IMR-90 (cell line): Measurements from ENCODE around the gene ECPAS. TPM values are rescaled to one million over a fixed set of nuclear protein-coding genes. Genes with fewer than 3 reads are reported as not detected.
A peak's percentile ranks its signal among the peaks of the same experiment; 100 is the strongest.

Source experiments
- ATAC-seq: fragments of 200-7000 bp; cut with Tn5 transposase; 2 replicates; pipeline ENCODE4 v1.9.1; 2020; ENCODE audit warnings: low read depth, mild to moderate bottlenecking, moderate library complexity
- BruUV-seq: library from RNA; stranded (reverse); fragments of 400-500 nt; replicated peaks from 2 replicates; lab custom pipeline; 2021; lab: Mats Ljungman, UMichigan
- CTCF ChIA-PET: fragments of 300-600 bp; formaldehyde crosslinking; extraction: SDS; loops from one replicate; lab custom pipeline; 2021; ENCODE audit warnings: antibody characterized with exemption; lab: Yijun Ruan, JAX
- POLR2A ChIA-PET: fragments of 300-600 bp; sonication (Branson Sonifier 250); formaldehyde crosslinking; loops from one replicate; lab custom pipeline; 2022; ENCODE audit warnings: antibody characterized with exemption; ENCODE audit not compliant: unreplicated experiment; lab: Charles Lee
- DNase-seq: peaks from one replicate; pipeline ENCODE4 v3.0.0; 2013
- H2AFZ ChIP-seq: replicated peaks from 2 replicates; pipeline ENCODE3; 2013; ENCODE audit warnings: low read length, mild to moderate bottlenecking; ENCODE audit not compliant: poor library complexity
- H2AK5ac ChIP-seq: 2 replicates; pipeline ENCODE4 v1.6.1; 2013; ENCODE audit warnings: low read depth, low read length, inconsistent platforms
- H2AK9ac ChIP-seq: replicated peaks from 2 replicates; pipeline ENCODE3; 2013; ENCODE audit warnings: mild to moderate bottlenecking, low read depth, low read length, moderate library complexity; ENCODE audit not compliant: poor library complexity
- H2BK120ac ChIP-seq: 2 replicates; pipeline ENCODE4 v1.6.1; 2013; ENCODE audit warnings: low read depth, low read length, inconsistent platforms
- H2BK15ac ChIP-seq: 3 replicates; pipeline ENCODE4 v1.6.1; 2013; ENCODE audit warnings: low read depth, low read length, inconsistent platforms
- H2BK20ac ChIP-seq: 2 replicates; pipeline ENCODE4 v1.6.1; 2013; ENCODE audit warnings: low read depth, mild to moderate bottlenecking, inconsistent platforms, low read length, moderate library complexity
- H2BK5ac ChIP-seq: 2 replicates; pipeline ENCODE4 v1.6.1; 2013; ENCODE audit warnings: mild to moderate bottlenecking, low read depth, low read length, inconsistent platforms; ENCODE audit not compliant: poor library complexity, severe bottlenecking
- H3K14ac ChIP-seq: replicated peaks from 2 replicates; pipeline ENCODE4 v1.6.1; 2013; ENCODE audit warnings: low read depth, low read length, inconsistent platforms
- H3K18ac ChIP-seq: 2 replicates; pipeline ENCODE4 v1.6.1; 2013; ENCODE audit warnings: low read depth, low read length, control low read depth
- H3K23ac ChIP-seq: 2 replicates; pipeline ENCODE4 v1.6.1; 2013; ENCODE audit warnings: low read depth, low read length, inconsistent platforms
- H3K27ac ChIP-seq: 2 replicates; pipeline ENCODE4 v1.5.1; 2013; ENCODE audit warnings: mild to moderate bottlenecking, control low read depth, low read length; ENCODE audit not compliant: insufficient read depth
- H3K27me3 ChIP-seq: 2 replicates; pipeline ENCODE4 v1.6.1; 2013; ENCODE audit warnings: low read length; ENCODE audit not compliant: control insufficient read depth, insufficient read depth
- H3K36me3 ChIP-seq: 2 replicates; pipeline ENCODE4 v1.6.1; 2013; ENCODE audit warnings: low read length, mixed read lengths; ENCODE audit not compliant: control insufficient read depth, insufficient read depth
- H3K4ac ChIP-seq: 2 replicates; pipeline ENCODE4 v1.6.1; 2013; ENCODE audit warnings: low read depth, low read length, inconsistent platforms
- H3K4me1 ChIP-seq: 2 replicates; pipeline ENCODE4 v1.6.1; 2013; ENCODE audit warnings: low read length, mixed read lengths; ENCODE audit not compliant: control insufficient read depth, insufficient read depth
- H3K4me2 ChIP-seq: 2 replicates; pipeline ENCODE4 v1.6.1; 2013; ENCODE audit warnings: low read depth, mild to moderate bottlenecking, control low read depth, low read length, moderate library complexity
- H3K4me3 ChIP-seq: 2 replicates; pipeline ENCODE4 v1.5.1; 2013; ENCODE audit warnings: low read depth, mild to moderate bottlenecking, control low read depth, low read length, moderate library complexity; ENCODE audit not compliant: insufficient read depth
- H3K56ac ChIP-seq: 2 replicates; pipeline ENCODE4 v1.6.1; 2013; ENCODE audit warnings: low read length, inconsistent platforms; ENCODE audit not compliant: insufficient read depth; ENCODE audit errors: extremely low read depth
- H3K79me1 ChIP-seq, 2 experiments: 2 replicates each; pipeline ENCODE4 v1.6.1; 2013; ENCODE audit warnings: low read length in 2 of 2, inconsistent platforms in 1 of 2, low read depth in 1 of 2
- H3K9ac ChIP-seq: 2 replicates; pipeline ENCODE4 v1.6.1; 2013; ENCODE audit warnings: low read depth, low read length, control low read depth
- H3K9me1 ChIP-seq: 2 replicates; pipeline ENCODE4 v1.6.1; 2013; ENCODE audit warnings: low read length, inconsistent platforms; ENCODE audit not compliant: insufficient read depth
- H3K9me3 ChIP-seq: 2 replicates; pipeline ENCODE4 v1.6.1; 2013; ENCODE audit warnings: low read length; ENCODE audit not compliant: control insufficient read depth, insufficient read depth
- H4K20me1 ChIP-seq: 2 replicates; pipeline ENCODE4 v1.6.1; 2013; ENCODE audit warnings: low read length, inconsistent platforms; ENCODE audit not compliant: insufficient read depth
- H4K5ac ChIP-seq: 2 replicates; pipeline ENCODE4 v1.6.1; 2013; ENCODE audit warnings: mild to moderate bottlenecking, low read depth, low read length, control low read depth
- H4K8ac ChIP-seq, 2 experiments: 2 replicates each; pipeline ENCODE4 v1.6.1; 2013; ENCODE audit warnings: low read depth in 2 of 2, low read length in 2 of 2, control low read depth in 1 of 2, inconsistent platforms in 1 of 2
- H4K91ac ChIP-seq: 2 replicates; pipeline ENCODE4 v1.6.1; 2013; ENCODE audit warnings: low read depth, low read length, inconsistent platforms; ENCODE audit not compliant: insufficient read depth
- CEBPB ChIP-seq: IDR thresholded peaks from 2 replicates; pipeline ENCODE4 v1.6.1; 2012; ENCODE audit warnings: low read depth, low read length, improper control_type of control experiment
- CTCF ChIP-seq: conservative IDR thresholded peaks from 2 replicates; pipeline ENCODE4 v1.5.1; 2012; ENCODE audit warnings: mild to moderate bottlenecking, low read depth, low read length, improper control_type of control experiment
- MAZ ChIP-seq: IDR thresholded peaks from 2 replicates; pipeline ENCODE4 v1.6.1; 2012; ENCODE audit warnings: low read depth, mild to moderate bottlenecking, low read length, improper control_type of control experiment, moderate library complexity, borderline replicate concordance
- MXI1 ChIP-seq: IDR thresholded peaks from 2 replicates; pipeline ENCODE4 v1.6.1; 2012; ENCODE audit warnings: low read depth, mild to moderate bottlenecking, low read length, moderate library complexity, borderline replicate concordance
- POLR2A ChIP-seq: IDR thresholded peaks from 2 replicates; pipeline ENCODE4 v1.6.1; 2012; ENCODE audit warnings: mild to moderate bottlenecking, low read depth, low read length
- WGBS, 2 experiments: methylation state at CpG; one replicate each; pipeline versions ENCODE4 v1.1.5 to v1.1.7; 2013; ENCODE audit warnings: missing lambda C conversion rate in 2 of 2; ENCODE audit not compliant: insufficient read length in 1 of 2; ENCODE audit errors: extremely low coverage in 2 of 2; 5-methylcytosine and 5-hydroxymethylcytosine counted together
- dilution Hi-C: fragments of 300-500 bp; cut with HindIII; formaldehyde crosslinking; loops from one replicate; pipeline ENCODE4 v1.14.3; 2018; ENCODE audit warnings: low sequenced_read_pairs; ENCODE audit not compliant: unreplicated experiment
- in situ Hi-C: fragments of 300-500 bp; cut with MboI; formaldehyde crosslinking; loops from 3 replicates; pipeline ENCODE4 v1.14.3; 2019; ENCODE audit warnings: low sequenced_read_pairs, inconsistent platforms, mixed read lengths
- intact Hi-C: fragments of 100-400 bp; cut with micrococcal nuclease; formaldehyde crosslinking; loops from 2 replicates; pipeline ENCODE4 v1.10.0; 2022
- polyA plus RNA-seq, 3 experiments: library from polyadenylated mRNA; depleted of rRNA; stranded (reverse); fragments of >200 nt; gene quantifications; 2 replicates each; pipeline ENCODE4 v1.2.3, GENCODE V29; 2012; ENCODE audit warnings: low replicate concordance in 1 of 3
- total RNA-seq: library from RNA; depleted of rRNA; stranded (reverse); fragments of >200 nt; gene quantifications from 2 replicates; pipeline ENCODE4 v1.2.3, GENCODE V29; 2012

The ECPAS gene
- total and polyA plus RNA-seq, 2 of the 4 experiments (the other 2 are of a cell fraction), result 20.1 to 54.8 TPM

GRCh38 chr9:111483439-111483857 lies 735 bp downstream of the ECPAS start:
- no peak overlapping the region for H3K18ac ChIP-seq
- peak overlapping the region; percentile 98 for H2AFZ ChIP-seq
- WGBS, 2 experiments, result 0% methylated on average over 44 of the region's 78 CpGs; no CpG with 5 or more reads in 1 of the 2 experiments
- intact Hi-C loops (no loop called here), dilution Hi-C loops (no loop called here), in situ Hi-C loops (no loop called here)
- H3K4me1 ChIP-seq, result peaks cover 2% of the 10 kb centered on the region; the same call in 1 of the 2 replicates
- DNase-seq (no peak), ATAC-seq (peak; percentile 61)
- H4K5ac ChIP-seq, result no peak overlapping the region
- no peak for TF ChIP-seq CTCF
- TF ChIP-seq CEBPB, result no peak
- TF ChIP-seq MAZ, result peak; percentile 60; the same call in 1 of the 2 replicates
- 0 out of 2 replicates have a peak, but pooled peaks have one; percentile 44 for TF ChIP-seq POLR2A
- no peak for TF ChIP-seq MXI1
- peaks cover 41% of the 10 kb centered on the region for H4K20me1 ChIP-seq
- peak overlapping the region; percentile 30; the same call in 1 of the 2 replicates for H3K9ac ChIP-seq
- no peak overlapping the region for H2BK15ac ChIP-seq
- POLR2A ChIA-PET, result no interaction called here
- no peaks in the 10 kb centered on the region; the same call in 1 of the 2 replicates for H3K27me3 ChIP-seq
- no peak overlapping the region for H3K56ac ChIP-seq
- no peak overlapping the region for H2BK120ac ChIP-seq
- no peak overlapping the region for H3K4ac ChIP-seq
- CTCF ChIA-PET, result no interaction called here
- BruUV-seq, result no TSS peak
- H2BK5ac ChIP-seq, result peak overlapping the region; percentile 67
- peak overlapping the region; percentile 37 for H3K27ac ChIP-seq
- peak overlapping the region; percentile 99 for H2AK9ac ChIP-seq
- peaks cover 3 to 31% of the 10 kb centered on the region in 2 experiments; a peak in 3 of 4 replicates for H3K79me1 ChIP-seq
- no peak overlapping the region for H2AK5ac ChIP-seq
- H3K9me1 ChIP-seq, result peaks cover 5% of the 10 kb centered on the region; the same call in 1 of the 2 replicates
- H3K4me3 ChIP-seq, result peak overlapping the region; percentile 75
- no peak overlapping the region for H3K14ac ChIP-seq
- H3K23ac ChIP-seq, result no peak overlapping the region
- H2BK20ac ChIP-seq, result no peak overlapping the region
- no peaks in the 10 kb centered on the region for H3K9me3 ChIP-seq
- H4K91ac ChIP-seq, result no peak overlapping the region
- no peaks in the 10 kb centered on the region for H3K36me3 ChIP-seq
- H4K8ac ChIP-seq, result no peak overlapping the region
- H3K4me2 ChIP-seq, result no peak overlapping the region
